HG03469 (cell line): Measurements from ENCODE around the gene EDRF1.

Experiments
- ATAC-seq: cut with Tn5 transposase; IDR thresholded peaks from one replicate; pipeline ENCODE4 v1.9.1; 2021; ENCODE audit warnings: mild to moderate bottlenecking, moderate library complexity, moderate number of reproducible peaks; ENCODE audit not compliant: unreplicated experiment

Gene EDRF1

GRCh38 chr10:125785791-125786190 lies 66.3 kb downstream of the EDRF1 start:
- no peak for ATAC-seq

DNA sequence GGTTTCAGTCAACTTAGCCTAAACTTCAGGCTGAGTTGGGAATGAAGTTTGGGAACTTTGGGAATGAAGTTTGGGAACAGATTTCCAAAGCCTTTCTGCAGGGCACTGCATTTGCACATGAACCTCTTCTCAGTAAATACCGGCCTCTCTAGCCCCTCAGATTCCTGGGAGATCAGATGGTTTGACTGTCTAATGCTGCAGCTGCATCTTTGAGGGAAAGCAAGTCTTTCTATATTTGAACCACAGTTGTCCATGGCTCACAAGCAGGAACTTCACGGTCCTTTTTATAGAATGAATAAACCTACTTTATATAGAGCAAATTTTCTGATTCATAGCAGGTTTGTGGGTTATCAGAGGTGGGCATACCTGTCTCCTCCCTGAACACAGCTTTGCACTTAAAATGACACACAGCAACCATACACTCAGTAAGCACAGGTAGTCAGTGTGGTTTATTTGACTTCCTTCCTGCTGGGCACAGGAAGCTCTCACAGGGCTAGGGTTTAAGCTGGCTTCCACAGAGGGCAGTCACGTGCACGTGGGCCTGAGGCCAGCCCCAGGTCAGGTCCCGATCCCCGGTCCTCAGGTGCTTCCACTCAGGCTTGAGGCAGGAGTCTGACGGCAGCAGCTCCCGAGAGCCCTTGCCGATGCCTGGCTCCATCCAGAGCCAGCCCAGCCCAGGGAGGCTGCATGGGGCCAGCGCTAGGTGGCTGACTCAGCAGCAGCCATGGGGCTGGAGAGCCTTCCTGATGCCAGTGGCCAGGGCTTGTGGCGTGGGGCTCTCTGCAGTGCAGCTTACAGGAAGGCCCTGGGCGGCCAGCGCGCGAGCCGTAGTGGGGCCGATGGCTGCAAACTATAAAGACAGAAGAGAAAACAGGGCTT lies 68.9 kb downstream of the EDRF1 start:
- ATAC-seq, result no peak

- no peak for ATAC-seq
Observed at GRCh38 chr10:125792342-125793300, 73.1 kb downstream of the EDRF1 start.

GRCh38 chr10:125795128-125795527 lies 75.6 kb downstream of the EDRF1 start:
- no peak for ATAC-seq

GRCh38 chr10:125795637-125796190 lies 76.2 kb downstream of the EDRF1 start:
- no peak for ATAC-seq

- ATAC-seq, result no peak
Observed at GRCh38 chr10:125797424-125797823, 77.9 kb downstream of the EDRF1 start.

- no peak for ATAC-seq
Observed at GRCh38 chr10:125797994-125798662, 78.6 kb downstream of the EDRF1 start.

- no peak for ATAC-seq
Observed at GRCh38 chr10:125799451-125800182, 80.1 kb downstream of the EDRF1 start.

GRCh38 chr10:125801574-125801973 lies 82.1 kb downstream of the EDRF1 start:
- ATAC-seq, result no peak

- ATAC-seq, result no peak
Observed at GRCh38 chr10:125802131-125802530, 82.6 kb downstream of the EDRF1 start.

GRCh38 chr10:125802739-125803138 lies 83.2 kb downstream of the EDRF1 start:
- no peak for ATAC-seq

DNA sequence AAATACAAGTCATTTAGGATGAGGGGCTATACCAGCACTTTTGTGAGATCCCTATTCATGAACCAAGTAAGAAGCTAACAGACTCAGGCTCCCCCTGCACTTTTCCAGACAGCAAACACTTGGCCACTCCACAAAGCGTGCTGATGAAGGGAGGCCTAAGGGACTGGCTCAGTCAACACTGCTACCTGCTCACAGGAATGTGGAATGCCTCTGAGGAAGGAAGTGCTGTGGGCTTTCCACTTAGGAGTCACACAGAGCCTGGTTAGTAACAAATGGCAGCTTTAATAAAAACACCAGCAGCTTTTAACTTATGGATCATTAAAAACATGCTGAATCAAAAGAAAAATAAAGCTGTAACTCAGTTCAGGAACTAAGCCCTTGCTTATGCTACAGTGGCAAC lies 88.5 kb downstream of the EDRF1 start:
- no peak for ATAC-seq

DNA sequence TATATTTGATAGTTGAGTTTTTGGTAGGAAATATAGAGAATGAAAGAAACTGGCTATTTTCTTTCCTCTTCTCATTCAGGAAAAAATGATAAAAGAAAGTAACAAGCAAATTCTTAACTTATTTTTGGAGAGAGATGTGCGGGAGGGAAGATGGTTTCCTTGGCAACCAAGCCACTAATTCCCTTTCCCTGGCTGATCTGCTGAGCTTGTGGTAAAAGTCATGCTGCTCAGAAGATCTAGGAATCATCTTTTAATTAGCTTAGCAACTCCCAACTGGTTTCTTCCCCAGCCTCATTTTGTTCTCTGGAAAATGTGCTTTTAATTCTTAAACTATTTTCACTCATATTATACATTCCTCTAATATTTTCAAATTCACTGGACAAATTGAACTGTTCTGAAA lies 91.7 kb downstream of the EDRF1 start:
- no peak for ATAC-seq

DNA sequence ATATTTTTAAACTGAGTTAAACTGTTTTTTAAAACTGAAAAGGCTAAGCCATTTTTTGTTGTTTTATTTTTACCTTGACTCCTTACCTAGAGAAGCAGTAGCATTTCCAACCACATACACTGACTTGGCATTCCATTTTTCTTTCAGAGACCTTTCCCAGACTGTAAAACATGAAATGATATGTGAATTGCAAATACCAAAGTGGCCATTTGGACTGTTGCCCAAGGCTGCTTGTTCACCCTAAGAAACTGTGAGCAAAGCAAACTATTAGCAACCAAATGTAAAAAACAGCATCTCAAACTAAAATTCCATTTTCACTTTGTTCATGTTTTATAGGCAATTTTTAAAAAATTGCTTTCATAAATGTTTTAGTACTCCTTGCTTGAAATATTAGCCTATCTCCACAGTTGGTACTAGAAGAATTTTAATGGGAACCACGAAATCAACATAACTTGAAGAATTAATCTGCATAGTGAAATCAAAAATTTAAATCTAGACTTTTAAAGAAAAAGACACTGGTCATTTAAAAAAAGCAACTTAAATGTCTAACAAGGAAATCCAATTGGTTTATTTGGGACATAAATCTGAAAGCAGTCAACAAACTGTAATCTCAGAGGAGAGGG lies 92.7 kb downstream of the EDRF1 start:
- no peak for ATAC-seq
